GM23338 (cell line): ENCODE results near the gene NFKBIB. TPM values are rescaled to one million over a fixed set of nuclear protein-coding genes. Genes with fewer than 3 reads are reported as not detected.

Experiments used
- ATAC-seq: fragments of 200-7000 bp; cut with Tn5 transposase; 3 replicates; pipeline ENCODE4 v1.9.1; 2020
- DNase-seq: peaks from one replicate; pipeline ENCODE4 v3.0.0-alpha.2; 2015; ENCODE audit warnings: low spot score
- H2AFZ ChIP-seq: fragments of 200-600 bp; sonication (generic); 2 replicates; pipeline ENCODE4 v1.8.0; 2016; ENCODE audit warnings: antibody characterized with exemption, mild to moderate bottlenecking, moderate library complexity
- H3F3A ChIP-seq: fragments of 200-600 bp; sonication (generic); replicated peaks from 2 replicates; pipeline ENCODE4 v1.8.0; 2017; ENCODE audit warnings: antibody characterized with exemption, mixed run types, low read depth
- H3K27ac ChIP-seq: fragments of 200-600 bp; sonication (generic); 2 replicates; pipeline ENCODE4 v1.6.1; 2016; ENCODE audit warnings: low read depth
- H3K27me3 ChIP-seq: fragments of 200-600 bp; sonication (generic); 2 replicates; pipeline ENCODE4 v1.8.0; 2016; ENCODE audit warnings: mild to moderate bottlenecking, mixed run types, moderate library complexity; ENCODE audit not compliant: insufficient read depth
- H3K36me3 ChIP-seq: fragments of 200-600 bp; sonication (generic); 2 replicates; pipeline ENCODE4 v1.8.0; 2016; ENCODE audit warnings: mild to moderate bottlenecking; ENCODE audit not compliant: insufficient read depth
- H3K4me1 ChIP-seq: fragments of 200-600 bp; sonication (generic); 2 replicates; pipeline ENCODE4 v1.8.0; 2016; ENCODE audit warnings: mild to moderate bottlenecking, moderate library complexity; ENCODE audit not compliant: insufficient read depth
- H3K4me2 ChIP-seq: fragments of 200-600 bp; sonication (generic); 2 replicates; pipeline ENCODE4 v1.7.1; 2017; ENCODE audit warnings: mixed run types
- H3K4me3 ChIP-seq: fragments of 200-600 bp; sonication (generic); 2 replicates; pipeline ENCODE4 v1.6.1; 2016; ENCODE audit warnings: mixed run types
- H3K79me2 ChIP-seq: fragments of 200-600 bp; sonication (generic); replicated peaks from 2 replicates; pipeline ENCODE4 v1.8.0; 2017; ENCODE audit warnings: mild to moderate bottlenecking; ENCODE audit not compliant: insufficient read depth
- H3K9me2 ChIP-seq: fragments of 200-600 bp; sonication (generic); 2 replicates; pipeline ENCODE4 v1.8.0; 2017; ENCODE audit not compliant: insufficient read depth
- H4K20me1 ChIP-seq: fragments of 200-600 bp; sonication (generic); replicated peaks from 2 replicates; pipeline ENCODE4 v1.8.0; 2017; ENCODE audit warnings: mild to moderate bottlenecking; ENCODE audit not compliant: insufficient read depth
- H3K27ac Mint-ChIP-seq: 2 replicates; pipeline ENCODE4 v1.8.0; 2020; ENCODE audit warnings: inconsistent platforms, mild to moderate bottlenecking, moderate library complexity, mixed read lengths
- H3K27me3 Mint-ChIP-seq: 3 replicates; pipeline ENCODE4 v1.8.0; 2022; ENCODE audit warnings: low read depth, mild to moderate bottlenecking, moderate library complexity, mixed read lengths, inconsistent platforms; ENCODE audit not compliant: insufficient read depth, poor library complexity
- H3K36me3 Mint-ChIP-seq: 3 replicates; pipeline ENCODE4 v1.8.0; 2021; ENCODE audit warnings: low read depth, mild to moderate bottlenecking, inconsistent platforms, moderate library complexity, mixed read lengths
- H3K4me1 Mint-ChIP-seq: 3 replicates; pipeline ENCODE4 v1.8.0; 2020; ENCODE audit warnings: mild to moderate bottlenecking, inconsistent platforms, mixed read lengths
- H3K4me3 Mint-ChIP-seq: 3 replicates; pipeline ENCODE4 v1.8.0; 2021; ENCODE audit warnings: moderate library complexity, mild to moderate bottlenecking, inconsistent platforms, mixed read lengths
- H3K9me3 Mint-ChIP-seq: 3 replicates; pipeline ENCODE4 v1.8.0; 2020; ENCODE audit warnings: moderate library complexity, mild to moderate bottlenecking, inconsistent platforms, mixed read lengths
- CREB1 ChIP-seq: fragments of 250-450 bp; sonication (Bioruptor Pico); IDR thresholded peaks from 2 replicates; pipeline ENCODE4 v1.5.0; 2020; ENCODE audit warnings: low read depth, mild to moderate bottlenecking, moderate library complexity
- EZH2 ChIP-seq: fragments of 200-600 bp; sonication (generic); IDR thresholded peaks from one replicate; pipeline ENCODE4 v1.8.0; 2017; ENCODE audit warnings: antibody characterized with exemption, mild to moderate bottlenecking, low read depth; ENCODE audit not compliant: unreplicated experiment
- EZH2phosphoT487 ChIP-seq: fragments of 200-600 bp; sonication (generic); IDR thresholded peaks from one replicate; pipeline ENCODE4 v1.8.1; 2018; ENCODE audit warnings: antibody characterized with exemption; ENCODE audit not compliant: unreplicated experiment
- JUNB ChIP-seq: IDR thresholded peaks from one replicate; pipeline ENCODE4 v1.6.1; 2016; ENCODE audit warnings: antibody characterized with exemption; ENCODE audit not compliant: unreplicated experiment
- NANOG ChIP-seq: IDR thresholded peaks from 2 replicates; pipeline ENCODE4 v1.6.1; 2016; ENCODE audit warnings: antibody characterized with exemption, borderline replicate concordance
- POLR2AphosphoS5 ChIP-seq: IDR thresholded peaks from 2 replicates; pipeline ENCODE4 v1.6.1; 2016; ENCODE audit warnings: antibody characterized with exemption, low read depth
- STAT1 ChIP-seq: IDR thresholded peaks from one replicate; pipeline ENCODE4 v1.6.1; 2016; ENCODE audit warnings: antibody characterized with exemption; ENCODE audit not compliant: unreplicated experiment
- ZNF114 ChIP-seq: fragments of 250-450 bp; sonication (Bioruptor Pico); IDR thresholded peaks from 2 replicates; pipeline ENCODE4 v1.5.0; 2020; ENCODE audit warnings: mild to moderate bottlenecking, moderate library complexity
- ZNF331 ChIP-seq: fragments of 250-450 bp; sonication (Bioruptor Pico); IDR thresholded peaks from 2 replicates; pipeline ENCODE4 v1.5.0; 2020; ENCODE audit warnings: low read depth, mild to moderate bottlenecking, moderate library complexity
- polyA plus RNA-seq: library from polyadenylated mRNA; unstranded; fragments of >200 nt; fragmentation: Nextera tagmentation; extraction: Ambion mirVana; gene quantifications from 2 replicates; pipeline ENCODE4 v1.2.1, GENCODE V29; 2016
- total RNA-seq: library from RNA; depleted of rRNA; stranded (reverse); fragments of >200 nt; shearing (Covaris generic); gene quantifications from 2 replicates; pipeline ENCODE4 v1.2.3, GENCODE V29; 2014
- TF ChIP-seq, protein P1 (sequence below): IDR thresholded peaks from 2 replicates; pipeline ENCODE4 v1.6.1; 2016; ENCODE audit warnings: antibody characterized with exemption
- TF ChIP-seq, protein P2 (sequence below): fragments of 250-450 bp; sonication (Bioruptor Pico); IDR thresholded peaks from 2 replicates; pipeline ENCODE4 v1.5.0; 2020; ENCODE audit warnings: mild to moderate bottlenecking, moderate library complexity
- TF ChIP-seq, protein P3 (sequence below), 2 experiments: fragments of 200-600 bp in 1 of 2; sonication (generic) in 1 of 2; conservative IDR thresholded peaks; 2 replicates each; pipeline versions ENCODE4 v1.5.1 to v1.6.1; 2016 to 2017; ENCODE audit warnings: antibody characterized with exemption in 2 of 2, low read depth in 2 of 2, mild to moderate bottlenecking in 2 of 2, moderate library complexity in 1 of 2
- TF ChIP-seq, protein P4 (sequence below): IDR thresholded peaks from one replicate; pipeline ENCODE4 v1.6.1; 2018; ENCODE audit warnings: antibody characterized with exemption; ENCODE audit not compliant: unreplicated experiment

NFKBIB gene
- total and polyA plus RNA-seq, 2 experiments from 2014 or later = 39.5 to 39.6 TPM

DNA sequence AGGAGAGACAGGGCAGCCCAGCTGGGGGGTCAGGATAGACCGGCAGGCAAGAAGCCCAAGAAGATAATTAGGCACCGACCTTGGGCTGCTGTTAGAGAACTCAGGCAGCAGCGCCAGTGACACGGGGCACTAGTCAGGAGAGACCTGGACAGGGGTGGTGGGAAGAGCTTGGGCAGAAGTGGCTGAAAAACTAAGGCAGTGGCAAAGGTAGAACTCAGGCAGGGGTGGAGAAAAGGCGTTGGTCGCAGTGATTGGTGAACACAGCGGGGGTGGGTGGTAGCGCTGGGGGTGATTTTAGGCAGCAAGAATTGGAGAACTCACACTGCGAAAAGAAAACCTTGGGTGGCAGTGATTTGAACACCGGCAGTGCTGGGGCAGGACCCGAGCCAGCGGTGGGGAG lies 7.9 kb downstream of the NFKBIB start:
- Histone ChIP-seq H3K4me1 (peaks cover 5% of the 10 kb centered on the region), H2AFZ (no peak overlapping the region), H3K79me2 (peaks cover 1% of the 10 kb centered on the region; the same call in 1 of the 2 replicates), H3K9me2 (no peaks in the 10 kb centered on the region), H3K27me3 (0 out of 2 replicates have a peak, but pooled peaks cover 4% of the 10 kb centered on the region), H3K27ac (no peak overlapping the region), H4K20me1 (no peaks in the 10 kb centered on the region), H3K4me2 (no peak overlapping the region), H3F3A (no peaks in the 10 kb centered on the region), H3K36me3 (no peaks in the 10 kb centered on the region; the same call in 1 of the 2 replicates), H3K4me3 (no peak overlapping the region)
- no peak for DNase-seq
- H3K27me3 Mint-ChIP-seq = peaks cover 8% of the 10 kb centered on the region
- no peak overlapping the region for H3K27ac Mint-ChIP-seq
- H3K4me1 Mint-ChIP-seq = peaks cover 6% of the 10 kb centered on the region; the same call in 2 of the 3 replicates
- ATAC-seq = no peak
- TF ChIP-seq, protein P1, sequence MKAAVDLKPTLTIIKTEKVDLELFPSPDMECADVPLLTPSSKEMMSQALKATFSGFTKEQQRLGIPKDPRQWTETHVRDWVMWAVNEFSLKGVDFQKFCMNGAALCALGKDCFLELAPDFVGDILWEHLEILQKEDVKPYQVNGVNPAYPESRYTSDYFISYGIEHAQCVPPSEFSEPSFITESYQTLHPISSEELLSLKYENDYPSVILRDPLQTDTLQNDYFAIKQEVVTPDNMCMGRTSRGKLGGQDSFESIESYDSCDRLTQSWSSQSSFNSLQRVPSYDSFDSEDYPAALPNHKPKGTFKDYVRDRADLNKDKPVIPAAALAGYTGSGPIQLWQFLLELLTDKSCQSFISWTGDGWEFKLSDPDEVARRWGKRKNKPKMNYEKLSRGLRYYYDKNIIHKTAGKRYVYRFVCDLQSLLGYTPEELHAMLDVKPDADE = no peak
- TF ChIP-seq ZNF331 (no peak), EZH2phosphoT487 (no peak), STAT1 (no peak), NANOG (no peak), EZH2 (no peak), CREB1 (CRISPR knock-in tag) (no peak), POLR2AphosphoS5 (no peak), JUNB (no peak), ZNF114 (CRISPR knock-in tag) (no peak)
- TF ChIP-seq, protein P2, sequence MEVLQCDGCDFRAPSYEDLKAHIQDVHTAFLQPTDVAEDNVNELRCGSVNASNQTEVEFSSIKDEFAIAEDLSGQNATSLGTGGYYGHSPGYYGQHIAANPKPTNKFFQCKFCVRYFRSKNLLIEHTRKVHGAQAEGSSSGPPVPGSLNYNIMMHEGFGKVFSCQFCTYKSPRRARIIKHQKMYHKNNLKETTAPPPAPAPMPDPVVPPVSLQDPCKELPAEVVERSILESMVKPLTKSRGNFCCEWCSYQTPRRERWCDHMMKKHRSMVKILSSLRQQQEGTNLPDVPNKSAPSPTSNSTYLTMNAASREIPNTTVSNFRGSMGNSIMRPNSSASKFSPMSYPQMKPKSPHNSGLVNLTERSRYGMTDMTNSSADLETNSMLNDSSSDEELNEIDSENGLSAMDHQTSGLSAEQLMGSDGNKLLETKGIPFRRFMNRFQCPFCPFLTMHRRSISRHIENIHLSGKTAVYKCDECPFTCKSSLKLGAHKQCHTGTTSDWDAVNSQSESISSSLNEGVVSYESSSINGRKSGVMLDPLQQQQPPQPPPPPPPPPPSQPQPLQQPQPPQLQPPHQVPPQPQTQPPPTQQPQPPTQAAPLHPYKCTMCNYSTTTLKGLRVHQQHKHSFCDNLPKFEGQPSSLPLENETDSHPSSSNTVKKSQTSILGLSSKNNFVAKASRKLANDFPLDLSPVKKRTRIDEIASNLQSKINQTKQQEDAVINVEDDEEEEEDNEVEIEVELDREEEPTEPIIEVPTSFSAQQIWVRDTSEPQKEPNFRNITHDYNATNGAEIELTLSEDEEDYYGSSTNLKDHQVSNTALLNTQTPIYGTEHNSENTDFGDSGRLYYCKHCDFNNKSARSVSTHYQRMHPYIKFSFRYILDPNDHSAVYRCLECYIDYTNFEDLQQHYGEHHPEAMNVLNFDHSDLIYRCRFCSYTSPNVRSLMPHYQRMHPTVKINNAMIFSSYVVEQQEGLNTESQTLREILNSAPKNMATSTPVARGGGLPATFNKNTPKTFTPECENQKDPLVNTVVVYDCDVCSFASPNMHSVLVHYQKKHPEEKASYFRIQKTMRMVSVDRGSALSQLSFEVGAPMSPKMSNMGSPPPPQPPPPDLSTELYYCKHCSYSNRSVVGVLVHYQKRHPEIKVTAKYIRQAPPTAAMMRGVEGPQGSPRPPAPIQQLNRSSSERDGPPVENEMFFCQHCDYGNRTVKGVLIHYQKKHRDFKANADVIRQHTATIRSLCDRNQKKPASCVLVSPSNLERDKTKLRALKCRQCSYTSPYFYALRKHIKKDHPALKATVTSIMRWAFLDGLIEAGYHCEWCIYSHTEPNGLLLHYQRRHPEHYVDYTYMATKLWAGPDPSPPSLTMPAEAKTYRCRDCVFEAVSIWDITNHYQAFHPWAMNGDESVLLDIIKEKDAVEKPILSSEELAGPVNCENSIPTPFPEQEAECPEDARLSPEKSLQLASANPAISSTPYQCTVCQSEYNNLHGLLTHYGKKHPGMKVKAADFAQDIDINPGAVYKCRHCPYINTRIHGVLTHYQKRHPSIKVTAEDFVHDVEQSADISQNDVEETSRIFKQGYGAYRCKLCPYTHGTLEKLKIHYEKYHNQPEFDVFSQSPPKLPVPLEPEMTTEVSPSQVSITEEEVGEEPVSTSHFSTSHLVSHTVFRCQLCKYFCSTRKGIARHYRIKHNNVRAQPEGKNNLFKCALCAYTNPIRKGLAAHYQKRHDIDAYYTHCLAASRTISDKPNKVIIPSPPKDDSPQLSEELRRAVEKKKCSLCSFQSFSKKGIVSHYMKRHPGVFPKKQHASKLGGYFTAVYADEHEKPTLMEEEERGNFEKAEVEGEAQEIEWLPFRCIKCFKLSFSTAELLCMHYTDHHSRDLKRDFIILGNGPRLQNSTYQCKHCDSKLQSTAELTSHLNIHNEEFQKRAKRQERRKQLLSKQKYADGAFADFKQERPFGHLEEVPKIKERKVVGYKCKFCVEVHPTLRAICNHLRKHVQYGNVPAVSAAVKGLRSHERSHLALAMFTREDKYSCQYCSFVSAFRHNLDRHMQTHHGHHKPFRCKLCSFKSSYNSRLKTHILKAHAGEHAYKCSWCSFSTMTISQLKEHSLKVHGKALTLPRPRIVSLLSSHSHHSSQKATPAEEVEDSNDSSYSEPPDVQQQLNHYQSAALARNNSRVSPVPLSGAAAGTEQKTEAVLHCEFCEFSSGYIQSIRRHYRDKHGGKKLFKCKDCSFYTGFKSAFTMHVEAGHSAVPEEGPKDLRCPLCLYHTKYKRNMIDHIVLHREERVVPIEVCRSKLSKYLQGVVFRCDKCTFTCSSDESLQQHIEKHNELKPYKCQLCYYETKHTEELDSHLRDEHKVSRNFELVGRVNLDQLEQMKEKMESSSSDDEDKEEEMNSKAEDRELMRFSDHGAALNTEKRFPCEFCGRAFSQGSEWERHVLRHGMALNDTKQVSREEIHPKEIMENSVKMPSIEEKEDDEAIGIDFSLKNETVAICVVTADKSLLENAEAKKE (CRISPR knock-in tag) = no peak
- TF ChIP-seq, protein P3, sequence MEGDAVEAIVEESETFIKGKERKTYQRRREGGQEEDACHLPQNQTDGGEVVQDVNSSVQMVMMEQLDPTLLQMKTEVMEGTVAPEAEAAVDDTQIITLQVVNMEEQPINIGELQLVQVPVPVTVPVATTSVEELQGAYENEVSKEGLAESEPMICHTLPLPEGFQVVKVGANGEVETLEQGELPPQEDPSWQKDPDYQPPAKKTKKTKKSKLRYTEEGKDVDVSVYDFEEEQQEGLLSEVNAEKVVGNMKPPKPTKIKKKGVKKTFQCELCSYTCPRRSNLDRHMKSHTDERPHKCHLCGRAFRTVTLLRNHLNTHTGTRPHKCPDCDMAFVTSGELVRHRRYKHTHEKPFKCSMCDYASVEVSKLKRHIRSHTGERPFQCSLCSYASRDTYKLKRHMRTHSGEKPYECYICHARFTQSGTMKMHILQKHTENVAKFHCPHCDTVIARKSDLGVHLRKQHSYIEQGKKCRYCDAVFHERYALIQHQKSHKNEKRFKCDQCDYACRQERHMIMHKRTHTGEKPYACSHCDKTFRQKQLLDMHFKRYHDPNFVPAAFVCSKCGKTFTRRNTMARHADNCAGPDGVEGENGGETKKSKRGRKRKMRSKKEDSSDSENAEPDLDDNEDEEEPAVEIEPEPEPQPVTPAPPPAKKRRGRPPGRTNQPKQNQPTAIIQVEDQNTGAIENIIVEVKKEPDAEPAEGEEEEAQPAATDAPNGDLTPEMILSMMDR (conservative IDR thresholded peaks at IDR 0.05; ENCODE audit: low read depth in 2 of 2) = no peak
- TF ChIP-seq, protein P4, sequence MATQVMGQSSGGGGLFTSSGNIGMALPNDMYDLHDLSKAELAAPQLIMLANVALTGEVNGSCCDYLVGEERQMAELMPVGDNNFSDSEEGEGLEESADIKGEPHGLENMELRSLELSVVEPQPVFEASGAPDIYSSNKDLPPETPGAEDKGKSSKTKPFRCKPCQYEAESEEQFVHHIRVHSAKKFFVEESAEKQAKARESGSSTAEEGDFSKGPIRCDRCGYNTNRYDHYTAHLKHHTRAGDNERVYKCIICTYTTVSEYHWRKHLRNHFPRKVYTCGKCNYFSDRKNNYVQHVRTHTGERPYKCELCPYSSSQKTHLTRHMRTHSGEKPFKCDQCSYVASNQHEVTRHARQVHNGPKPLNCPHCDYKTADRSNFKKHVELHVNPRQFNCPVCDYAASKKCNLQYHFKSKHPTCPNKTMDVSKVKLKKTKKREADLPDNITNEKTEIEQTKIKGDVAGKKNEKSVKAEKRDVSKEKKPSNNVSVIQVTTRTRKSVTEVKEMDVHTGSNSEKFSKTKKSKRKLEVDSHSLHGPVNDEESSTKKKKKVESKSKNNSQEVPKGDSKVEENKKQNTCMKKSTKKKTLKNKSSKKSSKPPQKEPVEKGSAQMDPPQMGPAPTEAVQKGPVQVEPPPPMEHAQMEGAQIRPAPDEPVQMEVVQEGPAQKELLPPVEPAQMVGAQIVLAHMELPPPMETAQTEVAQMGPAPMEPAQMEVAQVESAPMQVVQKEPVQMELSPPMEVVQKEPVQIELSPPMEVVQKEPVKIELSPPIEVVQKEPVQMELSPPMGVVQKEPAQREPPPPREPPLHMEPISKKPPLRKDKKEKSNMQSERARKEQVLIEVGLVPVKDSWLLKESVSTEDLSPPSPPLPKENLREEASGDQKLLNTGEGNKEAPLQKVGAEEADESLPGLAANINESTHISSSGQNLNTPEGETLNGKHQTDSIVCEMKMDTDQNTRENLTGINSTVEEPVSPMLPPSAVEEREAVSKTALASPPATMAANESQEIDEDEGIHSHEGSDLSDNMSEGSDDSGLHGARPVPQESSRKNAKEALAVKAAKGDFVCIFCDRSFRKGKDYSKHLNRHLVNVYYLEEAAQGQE = no peak
- no peak overlapping the region; the same call in 2 of the 3 replicates for H3K4me3 Mint-ChIP-seq
- H3K9me3 Mint-ChIP-seq = no peaks in the 10 kb centered on the region
- H3K36me3 Mint-ChIP-seq = peaks cover 27% of the 10 kb centered on the region
